GM21723 (cell line): Measurements from ENCODE around the gene CLIC3.

Source experiments
- ATAC-seq: cut with Tn5 transposase; IDR thresholded peaks from one replicate; pipeline ENCODE4 v1.9.1; 2021; ENCODE audit warnings: mild to moderate bottlenecking, moderate library complexity; ENCODE audit not compliant: unreplicated experiment

CLIC3 gene

DNA sequence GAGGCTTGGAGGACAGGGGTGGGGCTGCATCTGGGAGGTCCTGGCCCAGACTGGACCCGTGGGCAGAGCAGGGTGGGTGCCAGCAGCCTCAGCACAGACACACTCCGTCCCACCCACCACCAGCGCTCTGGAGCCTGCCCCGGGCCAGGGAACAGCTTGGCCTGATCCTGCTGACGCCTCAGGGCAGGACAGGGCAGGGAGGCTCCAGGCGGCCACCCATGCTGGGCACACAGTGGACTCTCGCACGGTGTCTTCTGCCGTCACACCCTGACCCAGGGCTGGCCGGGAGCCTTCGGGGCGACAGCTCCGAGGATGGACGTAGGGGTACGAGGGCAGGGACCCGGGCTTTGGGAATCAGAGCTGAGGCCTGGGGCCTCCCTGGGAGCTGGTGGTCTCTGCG is 27.2 kb downstream of the CLIC3 start:
- ATAC-seq, result no peak

DNA sequence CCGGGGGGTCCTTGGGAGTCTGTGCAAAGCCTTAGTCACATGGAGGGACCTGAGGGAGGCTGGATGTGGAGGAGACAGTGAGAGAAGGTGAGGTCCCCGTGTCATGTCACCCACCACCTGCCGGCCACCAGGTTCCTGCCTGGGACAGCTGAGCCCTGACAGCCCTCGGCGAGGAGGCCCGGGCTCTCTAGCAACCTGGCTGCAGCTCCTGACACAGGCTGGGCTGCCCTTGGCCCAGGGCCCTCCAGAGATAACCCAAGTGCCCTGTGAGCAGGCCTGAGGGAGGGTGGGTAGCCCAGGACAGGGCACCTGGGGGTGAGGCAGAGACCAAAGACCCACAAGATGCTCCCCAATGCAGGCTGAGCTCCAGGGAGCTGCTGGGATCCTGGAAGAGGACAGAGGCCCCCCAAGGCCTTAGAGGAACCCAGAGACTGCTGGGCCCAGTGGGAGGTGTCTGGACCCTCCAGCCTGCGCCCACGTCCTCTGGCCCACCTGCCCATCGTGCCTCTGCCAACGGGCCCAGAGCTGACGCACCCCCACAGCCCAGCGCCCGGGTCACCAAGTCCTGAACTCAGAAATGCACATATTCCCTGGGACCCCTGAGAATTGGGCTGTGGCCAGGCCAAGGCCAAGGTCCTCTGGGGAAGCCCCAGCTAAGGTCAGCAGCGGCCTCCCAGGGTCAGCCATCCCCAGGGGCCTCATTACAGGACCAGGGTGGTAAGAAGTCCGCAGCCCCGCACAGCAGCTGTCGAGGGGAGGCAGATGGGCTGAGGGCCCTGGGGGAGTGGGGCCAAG is 27.8 kb downstream of the CLIC3 start:
- ATAC-seq, result no peak

DNA sequence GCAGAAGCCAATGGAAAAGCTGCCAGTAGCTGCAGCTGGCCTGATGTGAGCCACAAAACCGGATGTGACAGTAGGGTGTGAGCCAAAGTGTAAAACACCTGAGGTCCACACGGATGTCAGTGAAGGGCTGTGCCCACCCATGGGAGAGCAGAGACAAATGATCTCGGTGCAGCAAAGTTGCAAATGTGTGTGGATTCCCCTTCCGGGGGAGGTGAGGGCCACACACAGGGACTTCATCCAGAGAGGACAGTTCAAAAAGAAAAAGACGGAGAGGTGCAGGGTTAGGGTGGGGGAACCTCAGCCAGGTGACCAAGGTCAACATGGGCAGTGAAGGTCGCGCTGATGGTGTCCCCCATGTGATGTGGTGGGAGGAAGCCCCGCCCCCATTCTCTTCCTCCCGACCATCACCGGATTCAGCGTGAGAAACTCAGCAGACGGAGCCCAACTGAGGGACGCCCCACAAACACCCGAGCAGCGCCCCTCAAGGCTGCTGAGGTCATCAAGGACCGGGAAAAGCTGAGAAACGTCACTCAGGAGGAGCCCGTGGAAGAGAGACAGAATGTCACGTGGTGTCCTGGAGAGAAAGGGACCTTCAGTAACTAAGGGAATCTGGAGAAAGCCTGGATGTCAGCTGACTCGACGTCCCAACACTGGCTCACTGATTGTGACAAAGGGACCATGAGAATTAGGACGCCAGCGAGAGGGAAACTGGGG is 30.4 kb downstream of the CLIC3 start:
- no peak for ATAC-seq

GRCh38 chr9:136964833-136965422 is 31.4 kb downstream of the CLIC3 start:
- ATAC-seq, result no peak

DNA sequence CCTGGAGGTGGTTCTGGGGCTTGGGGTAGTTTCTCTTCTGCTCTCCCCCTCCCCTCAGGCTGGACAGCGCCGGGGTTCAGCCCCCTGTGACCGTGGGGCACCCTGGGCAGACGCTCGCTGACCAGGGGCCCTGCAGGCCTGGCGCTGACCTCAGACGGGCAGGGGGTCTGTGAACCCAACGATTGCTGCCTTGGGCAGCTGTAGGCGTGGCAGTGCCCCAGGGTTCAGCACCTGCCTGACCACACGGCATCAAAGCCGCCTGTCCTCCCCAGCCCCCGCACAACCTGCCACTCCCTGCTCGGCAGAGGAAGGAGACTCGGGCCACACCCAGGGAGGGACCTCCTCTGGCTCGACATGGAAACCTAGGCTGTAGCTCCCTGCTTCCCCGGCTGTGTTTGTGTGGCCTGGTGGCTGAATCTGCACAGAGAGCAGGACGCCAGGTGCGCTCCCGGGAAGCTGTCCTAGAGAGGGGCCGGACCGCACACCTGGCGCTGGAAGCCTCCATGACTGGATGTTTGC is 32.1 kb downstream of the CLIC3 start:
- no peak for ATAC-seq

DNA sequence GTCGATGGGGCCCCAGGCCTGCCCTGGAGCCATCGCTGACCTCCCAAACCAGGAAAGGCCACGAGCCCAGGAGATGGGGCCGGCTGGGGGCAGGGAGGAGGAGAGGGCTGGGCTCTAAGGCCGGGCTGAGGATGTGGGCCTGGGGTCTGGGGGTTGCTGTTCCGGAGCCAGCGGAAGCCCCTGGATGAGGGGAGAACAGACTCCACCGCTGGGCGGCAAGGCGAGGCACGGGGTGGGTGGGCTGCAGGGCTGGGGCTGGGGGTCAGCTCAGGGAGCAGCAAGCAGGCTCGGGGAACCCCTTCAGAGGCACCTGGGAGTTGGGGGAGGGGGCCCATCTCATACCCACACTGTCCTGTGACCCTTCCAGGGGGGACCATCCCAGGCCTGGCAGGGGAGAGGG is 32.6 kb downstream of the CLIC3 start:
- no peak for ATAC-seq

DNA sequence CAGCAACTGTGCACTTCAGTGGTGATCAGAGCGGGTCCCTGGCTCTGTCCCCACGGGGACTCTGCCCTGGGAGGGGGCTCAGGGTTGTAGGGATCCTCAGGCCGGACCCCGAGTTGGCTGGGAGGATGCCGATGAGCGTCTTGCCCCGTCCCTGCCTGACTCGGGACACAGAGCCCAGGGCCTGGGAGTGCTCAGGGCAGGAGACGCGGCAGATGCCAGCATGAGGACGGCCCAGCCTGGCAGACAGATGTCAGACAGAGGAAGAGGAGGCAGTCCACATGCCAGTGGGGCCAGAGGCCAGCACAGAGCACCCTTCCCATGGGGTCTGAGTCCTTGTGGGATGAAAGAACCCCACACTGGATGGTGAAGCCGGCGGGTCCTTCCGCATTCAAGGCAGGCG is 33.0 kb downstream of the CLIC3 start:
- ATAC-seq, result no peak

GRCh38 chr9:136962701-136963248 is 33.6 kb downstream of the CLIC3 start:
- ATAC-seq, result no peak

DNA sequence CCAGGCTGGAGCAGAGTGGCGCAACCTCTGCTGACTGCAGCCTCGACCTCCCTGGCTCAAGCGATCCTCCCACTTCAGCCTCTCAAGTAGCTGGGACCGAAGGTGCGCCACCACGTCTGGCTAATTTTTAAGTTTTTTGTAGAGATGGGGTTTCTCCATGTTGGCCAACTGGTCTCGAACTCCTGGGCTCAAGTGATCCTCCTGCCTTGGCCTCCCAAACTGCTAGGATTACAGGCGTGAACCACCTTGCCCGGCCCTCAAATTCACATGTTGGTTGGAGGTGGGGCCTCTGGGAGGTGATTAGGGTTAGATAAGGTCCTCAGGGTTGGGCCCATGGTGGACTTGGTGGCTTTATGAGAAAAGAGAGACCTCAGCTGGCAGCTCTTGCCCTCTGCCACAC is 34.2 kb downstream of the CLIC3 start:
- no peak for ATAC-seq

GRCh38 chr9:136961279-136962065 is 34.9 kb downstream of the CLIC3 start:
- no peak for ATAC-seq

DNA sequence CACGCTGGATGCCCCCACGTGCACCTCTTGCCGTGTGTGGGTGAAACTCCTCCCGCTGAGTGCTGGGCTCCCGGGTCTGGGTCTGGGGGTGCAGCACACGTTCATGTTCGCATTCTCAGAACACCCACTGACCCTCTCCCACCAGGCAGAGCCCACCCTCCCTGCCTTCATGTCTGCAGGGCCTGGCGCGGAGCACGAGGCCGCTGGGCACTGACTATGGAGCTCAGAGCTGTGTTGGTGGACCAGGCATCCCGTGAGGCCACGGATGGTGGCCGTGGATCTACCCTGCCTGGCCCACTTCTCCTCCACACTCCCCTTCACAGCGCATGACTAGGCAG is 35.5 kb downstream of the CLIC3 start:
- no peak for ATAC-seq

GRCh38 chr9:136960212-136960937 is 36.0 kb downstream of the CLIC3 start:
- no peak for ATAC-seq

- ATAC-seq, result no peak
Measured at GRCh38 chr9:136958898-136959850, 37.2 kb downstream of the CLIC3 start.

DNA sequence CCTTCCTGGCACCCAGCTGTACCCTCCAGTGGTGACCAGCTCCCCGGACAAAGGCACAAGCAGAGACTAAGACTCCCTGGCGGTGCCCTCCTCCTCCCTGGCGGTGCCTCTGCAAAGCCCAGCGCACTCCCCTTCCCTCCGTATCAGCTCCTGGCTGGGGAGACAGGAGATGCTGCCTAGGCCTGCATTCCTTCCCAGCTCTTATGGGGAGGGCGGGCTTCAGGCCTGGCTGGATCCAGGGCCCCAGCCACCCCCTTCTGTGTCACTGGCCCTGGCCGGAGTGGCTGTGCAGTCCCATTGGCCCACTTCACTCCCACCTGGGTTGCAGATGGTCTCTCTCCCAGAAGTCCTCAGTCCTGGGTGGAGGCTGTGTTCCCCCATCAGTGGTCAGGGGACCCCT is 37.9 kb downstream of the CLIC3 start:
- ATAC-seq, result no peak

GRCh38 chr9:136957901-136958300 is 38.5 kb downstream of the CLIC3 start:
- no peak for ATAC-seq

DNA sequence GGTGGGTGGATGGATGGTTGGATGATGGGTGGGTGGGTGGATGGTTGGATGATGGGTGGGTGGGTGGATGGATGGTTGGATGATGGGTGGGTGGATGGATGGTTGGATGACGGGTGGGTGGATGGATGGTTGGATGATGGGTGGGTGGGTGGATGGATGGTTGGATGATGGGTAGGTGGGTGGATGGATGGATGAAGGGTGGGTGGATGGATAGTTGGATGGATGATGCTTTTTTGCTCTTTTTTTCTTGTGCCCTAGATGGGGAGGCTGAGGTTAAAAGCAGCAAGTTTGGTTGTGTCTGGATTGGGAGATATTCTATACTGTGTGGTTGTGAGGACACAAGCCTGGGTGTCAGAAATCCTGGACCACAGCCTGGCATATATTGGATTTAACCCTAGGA is 38.9 kb downstream of the CLIC3 start:
- ATAC-seq, result no peak

DNA sequence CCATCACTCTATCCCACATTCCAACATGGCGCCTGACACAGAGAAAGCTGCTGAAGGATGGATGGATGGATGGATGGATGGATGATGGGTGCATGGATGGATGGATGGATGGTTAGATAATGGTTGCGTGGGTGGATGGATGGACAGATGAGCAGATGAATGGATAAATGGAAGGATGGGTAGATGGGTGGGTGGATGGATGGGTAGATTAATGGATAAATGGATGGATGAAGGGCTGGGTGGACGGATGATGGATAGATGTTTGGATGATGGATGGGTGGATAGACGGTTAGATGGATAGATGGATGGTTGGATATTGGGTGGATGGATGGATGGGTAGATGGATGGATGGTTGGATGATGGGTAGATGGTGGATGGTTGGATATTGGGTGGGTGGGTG is 39.8 kb downstream of the CLIC3 start:
- no peak for ATAC-seq

DNA sequence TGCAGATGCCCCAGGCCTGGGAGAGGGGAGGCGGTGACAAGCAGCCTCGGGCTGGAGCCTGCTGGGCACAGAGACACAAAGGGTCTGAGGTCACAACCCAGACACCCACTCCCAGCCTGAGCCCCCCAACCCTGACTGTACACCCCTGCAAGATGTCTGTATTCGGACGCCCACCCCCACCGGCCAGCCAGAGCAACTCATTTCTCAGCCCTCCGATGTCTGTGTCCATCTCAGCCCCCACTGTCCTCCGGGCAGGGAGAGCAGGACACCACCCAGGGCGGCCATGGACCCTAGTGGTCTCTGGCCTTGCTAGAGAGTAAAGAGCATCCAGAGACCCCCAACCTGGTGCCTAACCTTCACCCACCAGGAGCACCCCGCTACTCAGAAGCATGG is 40.4 kb downstream of the CLIC3 start:
- no peak for ATAC-seq
